ENCODE data around the gene FGFBP2. TPM values are rescaled to one million over a fixed set of nuclear protein-coding genes. Genes with fewer than 3 reads are reported as not detected.
A peak's percentile ranks its signal among the peaks of the same experiment; 100 is the strongest.

Gene FGFBP2
- total RNA-seq, 1 donor from 2014 or later = not detected

- Mint-ChIP-seq H3K36me3 (ENCODE audit: unreplicated experiment) (no peaks in the 10 kb centered on the region), H3K27ac (ENCODE audit: unreplicated experiment) (no peak overlapping the region), H3K4me3 (ENCODE audit: unreplicated experiment) (no peak overlapping the region)
Observed at GRCh38 chr4:16005676-16006075, 42.7 kb upstream of the FGFBP2 start.

DNA sequence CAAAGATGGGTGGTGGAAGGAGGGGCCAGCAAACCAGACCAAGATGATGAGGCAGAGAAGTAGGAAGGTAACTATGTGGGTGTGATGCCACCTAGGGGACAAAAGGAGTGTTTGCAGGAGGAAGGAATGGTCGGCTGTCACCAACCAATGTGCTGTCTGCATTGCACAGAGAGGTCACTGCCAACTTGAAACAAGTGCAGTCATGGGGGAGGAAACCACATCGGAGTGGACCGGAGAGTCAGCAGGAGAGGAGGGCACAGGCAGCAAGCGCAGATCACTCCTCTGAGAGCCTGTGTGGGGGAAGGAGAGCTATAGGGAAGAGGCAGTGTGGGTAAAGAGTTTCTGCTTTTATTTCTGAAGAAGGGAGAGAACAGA lies 38.5 kb upstream of the FGFBP2 start:
- Mint-ChIP-seq H3K27ac (ENCODE audit: unreplicated experiment) (no peak overlapping the region), H3K4me3 (ENCODE audit: unreplicated experiment) (no peak overlapping the region), H3K36me3 (ENCODE audit: unreplicated experiment) (no peaks in the 10 kb centered on the region), H3K27me3 (ENCODE audit: unreplicated experiment) (peaks cover 18% of the 10 kb centered on the region), H3K4me1 (ENCODE audit: unreplicated experiment) (no peaks in the 10 kb centered on the region), H3K9me3 (ENCODE audit: unreplicated experiment) (no peaks in the 10 kb centered on the region)
- peak; percentile 90 for TF ChIP-seq CTCF (IDR thresholded peaks at IDR 0.05)
- DNase-seq (ENCODE audit: extremely low spot score, unreplicated experiment) = no peak

More at GRCh38 chr4:16005676-16006075, 42.7 kb upstream of the FGFBP2 start:
- Mint-ChIP-seq H3K9me3 (ENCODE audit: unreplicated experiment) (no peaks in the 10 kb centered on the region), H3K4me1 (ENCODE audit: unreplicated experiment) (no peaks in the 10 kb centered on the region), H3K27me3 (ENCODE audit: unreplicated experiment) (peaks cover 35% of the 10 kb centered on the region)
- no peak for TF ChIP-seq CTCF (IDR thresholded peaks at IDR 0.05)
- no peak for DNase-seq (ENCODE audit: extremely low spot score, unreplicated experiment)

- no peaks in the 10 kb centered on the region for H3K9me3 Mint-ChIP-seq (ENCODE audit: unreplicated experiment)
- no peak overlapping the region for H3K4me3 Mint-ChIP-seq (ENCODE audit: unreplicated experiment)
- H3K27me3 Mint-ChIP-seq (ENCODE audit: unreplicated experiment) = peaks cover 12% of the 10 kb centered on the region
- no peaks in the 10 kb centered on the region for H3K4me1 Mint-ChIP-seq (ENCODE audit: unreplicated experiment)
- no peaks in the 10 kb centered on the region for H3K36me3 Mint-ChIP-seq (ENCODE audit: unreplicated experiment)
- no peak overlapping the region for H3K27ac Mint-ChIP-seq (ENCODE audit: unreplicated experiment)
- no peak for TF ChIP-seq CTCF (IDR thresholded peaks at IDR 0.05)
- DNase-seq (ENCODE audit: extremely low spot score, unreplicated experiment) = no peak
Observed at GRCh38 chr4:16000708-16001483, 37.9 kb upstream of the FGFBP2 start.

- H3K4me1 Mint-ChIP-seq (ENCODE audit: unreplicated experiment) = no peaks in the 10 kb centered on the region
- H3K27ac Mint-ChIP-seq (ENCODE audit: unreplicated experiment) = no peak overlapping the region
- TF ChIP-seq CTCF (IDR thresholded peaks at IDR 0.05) = no peak
- no peak overlapping the region for H3K4me3 Mint-ChIP-seq (ENCODE audit: unreplicated experiment)
- H3K9me3 Mint-ChIP-seq (ENCODE audit: unreplicated experiment) = no peaks in the 10 kb centered on the region
- no peaks in the 10 kb centered on the region for H3K36me3 Mint-ChIP-seq (ENCODE audit: unreplicated experiment)
- peaks cover 18% of the 10 kb centered on the region for H3K27me3 Mint-ChIP-seq (ENCODE audit: unreplicated experiment)
- no peak for DNase-seq (ENCODE audit: extremely low spot score, unreplicated experiment)
Observed at GRCh38 chr4:15996773-15997172, 33.8 kb upstream of the FGFBP2 start.

DNA sequence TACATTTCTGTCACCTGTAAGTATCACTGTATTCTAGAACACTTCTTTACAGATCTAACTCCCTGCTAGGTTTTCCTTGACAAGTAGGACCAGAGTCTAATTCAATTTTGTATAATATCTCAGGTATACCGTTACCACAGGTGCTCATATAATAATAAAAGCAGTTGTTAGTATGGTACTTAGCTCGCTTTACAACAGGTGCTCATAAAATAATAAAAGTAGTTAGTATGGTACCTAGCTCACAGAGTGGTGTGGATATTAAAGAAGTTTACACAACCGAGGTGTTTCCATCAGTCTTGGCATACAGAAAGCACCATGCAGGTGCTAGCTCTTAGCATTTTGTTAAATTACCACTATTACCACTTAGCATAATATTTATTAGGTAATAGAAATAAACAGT lies 32.9 kb upstream of the FGFBP2 start:
- no peaks in the 10 kb centered on the region for H3K9me3 Mint-ChIP-seq (ENCODE audit: unreplicated experiment)
- DNase-seq (ENCODE audit: extremely low spot score, unreplicated experiment) = no peak
- H3K4me1 Mint-ChIP-seq (ENCODE audit: unreplicated experiment) = no peaks in the 10 kb centered on the region
- no peak overlapping the region for H3K4me3 Mint-ChIP-seq (ENCODE audit: unreplicated experiment)
- H3K27me3 Mint-ChIP-seq (ENCODE audit: unreplicated experiment) = peaks cover 18% of the 10 kb centered on the region
- no peak overlapping the region for H3K27ac Mint-ChIP-seq (ENCODE audit: unreplicated experiment)
- no peaks in the 10 kb centered on the region for H3K36me3 Mint-ChIP-seq (ENCODE audit: unreplicated experiment)
- TF ChIP-seq CTCF (IDR thresholded peaks at IDR 0.05) = no peak

All from osteocyte (in vitro differentiated cells).